Endodermal cell (in vitro differentiated cells): ENCODE data around the gene CLDN6. TPM values are rescaled to one million over a fixed set of nuclear protein-coding genes. Genes with fewer than 3 reads are reported as not detected.
"Not testable (repeated sequence)": the region's sequence is repeated elsewhere in the genome, so short reads cannot be mapped to it uniquely, and the experiment has no call there.

Experiments
- DNase-seq: peaks from one replicate; pipeline ENCODE4 v3.0.0-alpha.2; 2017
- H3K27ac ChIP-seq: 2 replicates; pipeline ENCODE4 v1.5.1; 2013; ENCODE audit warnings: mild to moderate bottlenecking, low read depth, low read length, moderate library complexity
- H3K27me3 ChIP-seq: 2 replicates; pipeline ENCODE4 v1.6.1; 2013; ENCODE audit warnings: mild to moderate bottlenecking, low read length, moderate library complexity; ENCODE audit not compliant: insufficient read depth, control insufficient read depth, poor library complexity, severe bottlenecking
- H3K36me3 ChIP-seq: 2 replicates; pipeline ENCODE4 v1.7.0; 2013; ENCODE audit warnings: mild to moderate bottlenecking, low read length, moderate library complexity; ENCODE audit not compliant: control insufficient read depth, insufficient read depth
- H3K4me1 ChIP-seq: one replicate; pipeline ENCODE4 v1.7.0; 2013; ENCODE audit warnings: low read length; ENCODE audit not compliant: control insufficient read depth, insufficient read depth
- H3K4me3 ChIP-seq: 2 replicates; pipeline ENCODE4 v1.5.1; 2013; ENCODE audit warnings: mild to moderate bottlenecking, low read length, moderate library complexity
- H3K9ac ChIP-seq: 2 replicates; pipeline ENCODE4 v1.6.1; 2013; ENCODE audit warnings: mild to moderate bottlenecking, low read length, moderate library complexity; ENCODE audit not compliant: poor library complexity, severe bottlenecking; ENCODE audit errors: extremely low read depth
- H3K9me3 ChIP-seq: 2 replicates; pipeline ENCODE4 v1.6.1; 2013; ENCODE audit warnings: mild to moderate bottlenecking, low read length, moderate library complexity; ENCODE audit not compliant: control insufficient read depth
- H3K27ac Mint-ChIP-seq: 2 replicates; pipeline ENCODE4 v1.8.0; 2020; ENCODE audit warnings: mixed read lengths
- H3K27me3 Mint-ChIP-seq: 2 replicates; pipeline ENCODE4 v1.8.0; 2021; ENCODE audit warnings: mild to moderate bottlenecking, mixed read lengths; ENCODE audit not compliant: insufficient read depth
- H3K36me3 Mint-ChIP-seq: 2 replicates; pipeline ENCODE4 v1.8.0; 2020; ENCODE audit warnings: low read depth, mixed read lengths
- H3K4me1 Mint-ChIP-seq: 2 replicates; pipeline ENCODE4 v1.8.0; 2020; ENCODE audit warnings: mixed read lengths
- H3K4me3 Mint-ChIP-seq: 2 replicates; pipeline ENCODE4 v1.8.0; 2020; ENCODE audit warnings: mild to moderate bottlenecking, moderate library complexity, mixed read lengths
- H3K9me3 Mint-ChIP-seq: 2 replicates; pipeline ENCODE4 v1.8.0; 2020; ENCODE audit warnings: mild to moderate bottlenecking, mixed read lengths
- CTCF ChIP-seq: fragments of 200-600 bp; sonication (generic); conservative IDR thresholded peaks from 2 replicates; pipeline ENCODE4 v1.5.0; 2021; ENCODE audit warnings: antibody characterized with exemption, mild to moderate bottlenecking
- WGBS, 2 experiments: methylation state at CpG; one replicate each; pipeline versions ENCODE4 v1.1.5 to v1.1.7; 2013; ENCODE audit warnings: missing lambda C conversion rate in 2 of 2, mixed read lengths in 1 of 2; ENCODE audit not compliant: insufficient coverage in 1 of 2, insufficient read length in 1 of 2; 5-methylcytosine and 5-hydroxymethylcytosine counted together
- total RNA-seq, 2 donors: library from RNA; stranded (reverse); fragmentation: NEBNext Ultra II Directional in 1 of 2; extraction: Animal tissue kit (Norgen Biotek cat#: 25700) in 1 of 2; gene quantifications; 2 replicates in 1 of 2; 3 replicates in 1 of 2; pipeline ENCODE4 v1.2.1, GENCODE V29; 2021

CLDN6 gene
- total RNA-seq, 2 donors from 2014 or later: 404 to 572 TPM

DNA sequence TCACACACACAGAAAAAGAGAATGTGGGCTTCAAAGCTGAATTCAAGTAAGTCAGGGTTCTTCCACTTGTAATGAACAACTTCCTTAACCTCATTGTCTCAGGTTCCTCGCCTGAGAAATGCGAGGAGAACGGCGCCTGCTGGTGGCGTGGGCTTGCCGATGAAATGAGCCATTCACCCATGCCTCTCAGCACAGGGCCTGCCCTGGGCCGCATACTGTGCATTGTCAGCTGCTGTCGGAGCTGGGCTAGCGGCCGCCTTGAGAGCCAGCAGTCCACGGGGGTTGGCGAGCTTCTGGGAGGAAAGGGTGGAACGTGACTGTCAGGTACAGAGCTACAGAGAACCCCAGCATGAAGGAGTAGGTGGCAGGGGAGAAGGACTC lies 35.3 kb upstream of the CLDN6 start:
- Mint-ChIP-seq H3K36me3 (peaks cover 18% of the 10 kb centered on the region), H3K27me3 (peaks cover 51% of the 10 kb centered on the region)
- H3K9ac ChIP-seq, H3K27ac Mint-ChIP-seq, DNase-seq, H3K9me3 Mint-ChIP-seq, H3K27ac ChIP-seq, H3K27me3 ChIP-seq, H3K4me1 ChIP-seq, H3K36me3 ChIP-seq, H3K4me3 Mint-ChIP-seq, H3K4me1 Mint-ChIP-seq, H3K9me3 ChIP-seq, H3K4me3 ChIP-seq: not testable (repeated sequence)
- 86 to 93% methylated on average over 4 to 9 of the region's 13 CpGs for WGBS, 2 experiments
- TF ChIP-seq CTCF: peak; percentile 24

GRCh38 chr16:3052571-3053329 lies 34.8 kb upstream of the CLDN6 start:
- peaks cover 18% of the 10 kb centered on the region for H3K36me3 Mint-ChIP-seq
- H3K4me3 Mint-ChIP-seq, H3K27me3 ChIP-seq, H3K9ac ChIP-seq, H3K4me1 Mint-ChIP-seq, H3K9me3 ChIP-seq, H3K4me1 ChIP-seq, H3K27ac ChIP-seq, H3K27ac Mint-ChIP-seq, H3K36me3 ChIP-seq, DNase-seq, H3K9me3 Mint-ChIP-seq, H3K4me3 ChIP-seq: not testable (repeated sequence)
- peaks cover 57% of the 10 kb centered on the region for H3K27me3 Mint-ChIP-seq
- 92 to 100% methylated on average over 1 to 10 of the region's 12 CpGs for WGBS, 2 experiments

DNA sequence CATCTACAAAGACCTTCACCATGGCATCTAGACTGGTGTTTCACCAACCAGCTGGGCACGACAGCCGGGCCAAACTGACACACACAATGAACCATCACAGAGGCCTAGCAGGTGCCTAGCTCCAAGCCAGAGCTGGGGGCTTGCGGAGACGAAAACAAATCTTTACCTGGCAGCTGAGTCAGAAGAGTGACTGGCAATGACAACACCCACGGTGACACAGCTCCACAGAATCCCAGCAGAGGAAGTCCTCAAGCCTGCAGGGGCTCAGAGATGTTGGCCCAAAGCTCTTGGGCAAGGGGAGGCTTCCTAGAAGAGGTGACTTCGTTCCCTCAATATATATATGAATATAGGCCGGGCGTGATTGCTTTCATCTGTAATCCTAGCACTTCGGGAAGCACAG lies 33.5 kb upstream of the CLDN6 start:
- Mint-ChIP-seq H3K4me1 (peaks cover 2% of the 10 kb centered on the region), H3K4me3 (no peak overlapping the region), H3K27me3 (peaks cover 60% of the 10 kb centered on the region), H3K36me3 (peaks cover 16% of the 10 kb centered on the region), H3K9me3 (no peaks in the 10 kb centered on the region), H3K27ac (no peak overlapping the region)
- 84% methylated on average over 8 to 9 of the region's 9 CpGs for WGBS, 2 experiments
- no peaks in the 10 kb centered on the region for H3K36me3 ChIP-seq
- no peak for TF ChIP-seq CTCF
- H3K4me3 ChIP-seq: no peak overlapping the region
- DNase-seq: no peak
- no peak overlapping the region for H3K9ac ChIP-seq
- no peaks in the 10 kb centered on the region for H3K9me3 ChIP-seq
- peaks cover 21% of the 10 kb centered on the region for H3K27me3 ChIP-seq
- no peak overlapping the region for H3K27ac ChIP-seq
- H3K4me1 ChIP-seq: no peaks in the 10 kb centered on the region

- TF ChIP-seq CTCF: no peak
- 88 to 91% methylated on average over 3 to 4 of the region's 4 CpGs for WGBS, 2 experiments
- H3K27me3 ChIP-seq: peaks cover 26% of the 10 kb centered on the region
- H3K4me3 Mint-ChIP-seq: no peak overlapping the region
- no peak overlapping the region for H3K27ac ChIP-seq
- peaks cover 60% of the 10 kb centered on the region for H3K27me3 Mint-ChIP-seq
- H3K4me1 Mint-ChIP-seq: peaks cover 2% of the 10 kb centered on the region
- no peaks in the 10 kb centered on the region for H3K9me3 Mint-ChIP-seq
- H3K4me3 ChIP-seq: no peak overlapping the region
- no peaks in the 10 kb centered on the region for H3K9me3 ChIP-seq
- H3K36me3 ChIP-seq: no peaks in the 10 kb centered on the region
- H3K36me3 Mint-ChIP-seq: peaks cover 16% of the 10 kb centered on the region
- H3K4me1 ChIP-seq: no peaks in the 10 kb centered on the region
- no peak overlapping the region for H3K27ac Mint-ChIP-seq
- H3K9ac ChIP-seq: no peak overlapping the region
- no peak for DNase-seq
Observed at GRCh38 chr16:3051009-3051408, 33.0 kb upstream of the CLDN6 start.
